Measurements from ENCODE around the gene SH3BGRL3.
"Not testable (repeated sequence)": the region's sequence is repeated elsewhere in the genome, so short reads cannot be mapped to it uniquely, and the experiment has no call there.

The SH3BGRL3 gene

GRCh38 chr1:26279456-26280332 is at the start of gene SH3BGRL3:
Gene SH3BGRL3, plus strand, starts transcription at chr1:26280086. Its CDS starts 70 bp downstream, at chr1:26280156.
- DNase-seq (ENCODE audit: low read depth): peak; percentile 82

- not testable (repeated sequence) for DNase-seq (ENCODE audit: low read depth)
Measured at GRCh38 chr1:26230682-26231081, 49.2 kb upstream of the SH3BGRL3 start.

- DNase-seq (ENCODE audit: low read depth): peak; percentile 97
Measured at GRCh38 chr1:26233903-26234643, 45.8 kb upstream of the SH3BGRL3 start, which contains the start of gene CEP85. Gene CEP85, plus strand, starts transcription at chr1:26234200. Its CDS starts 5,584 bp downstream, at chr1:26239784.

- DNase-seq (ENCODE audit: low read depth): no peak
Measured at GRCh38 chr1:26234644-26235370, 45.1 kb upstream of the SH3BGRL3 start.

GRCh38 chr1:26237230-26237966 is 42.5 kb upstream of the SH3BGRL3 start:
- no peak for DNase-seq (ENCODE audit: low read depth)

- DNase-seq (ENCODE audit: low read depth): no peak
Measured at GRCh38 chr1:26239936-26240335, 40.0 kb upstream of the SH3BGRL3 start.

- no peak for DNase-seq (ENCODE audit: low read depth)
Measured at GRCh38 chr1:26252718-26253117, 27.2 kb upstream of the SH3BGRL3 start.

GRCh38 chr1:26254404-26254803 is 25.5 kb upstream of the SH3BGRL3 start:
- DNase-seq (ENCODE audit: low read depth): no peak

- no peak for DNase-seq (ENCODE audit: low read depth)
Measured at GRCh38 chr1:26257222-26257621, 22.7 kb upstream of the SH3BGRL3 start.

- no peak for DNase-seq (ENCODE audit: low read depth)
Measured at GRCh38 chr1:26259005-26259404, 20.9 kb upstream of the SH3BGRL3 start.

GRCh38 chr1:26259578-26259977 is 20.3 kb upstream of the SH3BGRL3 start:
- no peak for DNase-seq (ENCODE audit: low read depth)

GRCh38 chr1:26263212-26263611 is 16.7 kb upstream of the SH3BGRL3 start:
- no peak for DNase-seq (ENCODE audit: low read depth)

- no peak for DNase-seq (ENCODE audit: low read depth)
Measured at GRCh38 chr1:26265405-26265804, 14.5 kb upstream of the SH3BGRL3 start.

GRCh38 chr1:26268290-26269197 is 11.3 kb upstream of the SH3BGRL3 start:
- DNase-seq (ENCODE audit: low read depth): no peak

- DNase-seq (ENCODE audit: low read depth): no peak
Measured at GRCh38 chr1:26269198-26269550, 10.7 kb upstream of the SH3BGRL3 start.

GRCh38 chr1:26274801-26275425 is 5.0 kb upstream of the SH3BGRL3 start:
- DNase-seq (ENCODE audit: low read depth): no peak

- DNase-seq (ENCODE audit: low read depth): peak; percentile 77
Measured at GRCh38 chr1:26275580-26276431, 4.1 kb upstream of the SH3BGRL3 start.

GRCh38 chr1:26276432-26276838 is 3.5 kb upstream of the SH3BGRL3 start:
- DNase-seq (ENCODE audit: low read depth): no peak

- DNase-seq (ENCODE audit: low read depth): no peak
Measured at GRCh38 chr1:26277261-26277661, 2.6 kb upstream of the SH3BGRL3 start.

Measured in T-helper 22 cell (primary cell).